Measurements from ENCODE around the gene FIGNL2.

The FIGNL2 gene

DNA sequence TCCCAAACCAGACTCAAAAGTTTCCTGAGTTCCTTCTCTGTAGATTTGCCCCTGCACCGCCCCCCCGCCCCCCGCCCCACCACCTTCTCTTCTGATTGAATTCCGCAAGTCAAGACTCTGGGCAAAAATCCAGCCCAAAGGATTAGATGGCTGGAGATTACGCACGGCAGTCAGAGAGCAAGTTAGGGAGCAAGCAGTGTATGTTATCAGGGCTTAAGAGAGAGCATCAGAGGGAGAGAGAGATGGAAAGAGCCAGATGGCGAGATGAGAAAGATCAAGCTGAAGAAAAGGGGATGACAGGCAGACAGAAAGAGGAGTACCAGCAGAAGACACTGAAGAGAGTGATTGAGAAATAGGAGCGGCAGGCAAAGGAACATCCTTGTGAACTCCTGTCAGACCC, 25.5 kb upstream of the FIGNL2 start:
- no peak for DNase-seq (ENCODE audit: low read depth in 2 of 2)

DNA sequence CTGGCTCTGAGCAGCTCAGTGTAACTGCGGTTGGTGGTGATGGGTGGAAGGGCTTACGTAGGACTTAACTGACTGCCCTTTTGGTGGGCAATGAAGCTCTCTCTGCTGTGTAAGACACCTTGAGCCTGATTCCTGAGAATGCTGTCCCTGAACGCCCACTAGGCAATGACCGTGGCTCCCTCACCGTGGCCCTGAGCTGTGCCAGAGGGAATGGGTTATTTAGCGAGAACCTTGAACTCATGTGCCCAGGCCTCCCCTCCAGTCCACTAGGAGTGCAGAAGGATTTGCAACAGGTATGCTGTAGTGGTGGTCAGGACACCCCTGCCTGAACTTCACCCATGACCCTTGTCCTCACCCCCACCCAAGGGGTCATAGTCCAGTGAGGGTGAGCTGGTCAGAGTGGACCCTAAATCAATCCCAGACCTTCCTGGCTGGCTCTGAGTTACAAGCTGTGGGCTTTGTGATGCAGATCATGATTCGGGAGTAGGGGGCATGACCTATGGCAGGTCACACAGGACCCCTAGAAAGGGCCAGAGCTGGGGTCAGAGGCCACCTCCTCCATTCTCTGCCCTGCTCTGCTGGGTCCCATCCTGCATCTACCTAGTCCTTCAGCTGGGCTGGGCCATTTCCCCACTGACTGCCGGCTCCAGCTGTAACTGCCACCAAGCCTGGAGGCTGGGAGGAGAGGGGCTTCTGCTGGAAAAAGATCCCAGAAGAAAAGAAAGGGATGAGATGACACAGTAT, 24.9 kb upstream of the FIGNL2 start:
- no peak for DNase-seq (ENCODE audit: low read depth in 2 of 2)

DNA sequence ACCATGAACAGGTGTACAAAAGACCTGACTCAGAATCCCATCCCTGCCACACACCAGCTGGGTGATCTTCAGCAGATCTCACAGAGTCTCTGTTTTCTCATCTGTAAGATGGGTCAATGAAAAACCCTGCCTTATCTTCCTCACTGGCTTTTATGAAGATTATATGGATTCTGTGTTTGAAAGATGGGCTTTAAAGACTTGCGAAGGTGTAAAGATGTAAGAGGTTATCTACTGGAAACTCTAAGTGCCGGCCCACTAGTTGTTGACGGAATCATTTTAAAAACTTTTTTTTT, 24.1 kb upstream of the FIGNL2 start:
- DNase-seq (ENCODE audit: low read depth in 2 of 2): no peak

DNA sequence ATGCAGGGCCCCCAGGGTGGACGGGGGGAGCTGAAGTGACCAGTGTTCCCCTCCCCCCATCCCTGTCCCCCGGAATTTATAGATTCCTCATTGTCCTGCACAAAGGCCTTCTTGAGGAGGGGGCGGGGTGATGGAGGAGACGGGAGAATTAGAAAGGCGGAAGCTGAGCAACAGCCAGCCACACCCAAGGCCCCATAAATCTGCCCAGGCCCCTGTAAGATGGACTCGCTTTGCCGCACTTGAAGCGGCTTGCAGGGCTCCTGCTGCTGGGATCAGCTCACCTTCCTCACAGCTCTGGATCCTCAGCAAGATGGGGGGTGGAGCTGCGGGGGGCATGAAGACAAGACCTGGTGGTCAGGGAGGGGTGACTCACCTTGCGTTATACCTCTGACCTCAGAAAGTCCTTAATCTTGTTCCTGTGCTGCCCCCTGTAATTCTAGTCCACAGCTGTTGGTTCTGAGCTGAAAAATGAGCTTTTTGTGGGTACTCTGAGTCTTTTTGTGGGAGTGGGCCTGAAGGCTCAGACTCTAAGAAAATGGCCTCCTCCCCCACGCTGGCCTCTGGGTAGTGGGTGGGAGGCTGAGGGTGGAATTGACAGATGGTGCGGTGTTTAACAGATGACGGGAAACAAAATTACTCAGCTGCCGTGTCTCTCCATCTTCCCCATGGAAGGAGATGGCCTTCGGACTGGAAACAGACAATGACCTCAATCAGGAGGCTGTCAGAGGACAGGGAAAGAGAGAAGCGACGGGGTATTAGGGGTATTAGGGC, 23.6 kb upstream of the FIGNL2 start:
- no peak for DNase-seq (ENCODE audit: low read depth in 2 of 2)

DNA sequence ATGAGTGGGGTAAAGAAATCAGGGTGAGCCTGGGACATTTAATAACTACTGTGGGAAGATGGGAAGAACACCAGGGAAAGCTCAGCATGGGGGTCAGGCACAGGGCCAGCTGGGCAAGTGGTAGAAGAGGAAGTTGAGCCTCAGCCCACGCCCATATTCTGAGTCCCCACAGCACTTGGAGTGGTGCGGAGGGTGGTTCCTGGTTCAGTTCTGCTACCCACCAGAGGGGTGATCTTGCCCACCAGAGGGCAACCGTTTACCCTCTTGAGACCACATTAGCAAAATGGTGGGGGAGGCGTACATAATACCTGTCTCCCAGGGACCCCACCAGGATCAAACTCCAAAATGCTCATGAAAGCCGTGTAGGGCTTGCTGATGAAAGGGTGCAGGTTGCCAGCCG, 22.6 kb upstream of the FIGNL2 start:
- DNase-seq (ENCODE audit: low read depth in 2 of 2): no peak

DNA sequence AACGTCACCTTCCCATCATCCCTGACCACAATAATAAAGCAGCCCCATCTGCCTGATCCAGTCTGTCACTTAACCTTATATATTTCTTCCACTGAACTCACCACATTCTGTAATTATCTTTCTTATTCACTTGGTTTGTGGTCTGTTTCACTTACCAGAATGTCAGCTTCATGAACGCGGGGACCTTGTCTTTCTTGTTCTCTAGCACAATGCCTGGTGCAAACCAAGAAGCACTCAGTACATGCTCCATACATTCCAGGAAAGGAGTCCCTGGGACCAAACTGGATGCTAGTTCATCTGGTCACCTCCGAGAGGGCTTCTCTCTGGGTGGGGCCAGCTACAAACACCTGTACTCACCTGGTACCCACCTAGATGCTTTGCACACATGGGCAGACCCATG, 22.0 kb upstream of the FIGNL2 start:
- DNase-seq (ENCODE audit: low read depth in 2 of 2): no peak

DNA sequence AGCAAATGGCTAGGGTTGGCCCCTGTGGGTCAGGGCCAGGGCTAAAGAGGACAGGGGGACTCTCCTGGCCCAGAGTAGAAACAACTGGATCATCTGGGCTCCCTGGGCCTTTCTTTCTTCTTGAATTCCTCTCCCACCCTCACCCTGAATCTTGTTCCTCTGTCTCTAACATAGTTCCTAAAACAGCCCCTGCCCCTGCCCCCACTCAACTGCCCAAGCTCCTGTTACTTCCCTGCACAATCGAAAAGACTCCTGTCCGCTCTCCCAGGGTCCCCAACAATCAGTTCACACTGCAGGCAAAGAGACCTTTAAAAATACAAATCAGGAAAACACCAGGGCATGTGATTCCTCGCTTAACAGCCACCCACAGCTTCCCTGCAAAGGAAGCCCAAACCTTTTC, 21.4 kb upstream of the FIGNL2 start:
- no peak for DNase-seq (ENCODE audit: low read depth in 2 of 2)

DNA sequence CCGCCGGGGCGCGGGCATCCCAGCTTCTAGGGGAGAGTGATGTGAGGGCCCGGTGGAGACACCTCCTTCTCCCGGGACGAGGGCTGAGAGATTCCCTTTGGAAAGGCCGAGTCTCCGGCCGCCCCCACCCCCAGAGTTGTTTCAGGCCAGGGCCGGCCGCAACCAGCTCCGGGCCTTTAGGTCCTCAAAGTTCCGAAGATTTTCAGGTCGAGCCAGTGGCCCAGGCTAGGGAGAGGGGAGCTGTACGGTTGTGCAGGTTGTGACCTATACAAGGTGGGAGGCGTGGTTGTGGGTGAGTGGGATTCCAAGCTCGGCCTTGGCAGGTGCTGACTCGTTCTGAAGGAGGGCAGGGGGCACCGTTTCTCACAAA, 21.0 kb upstream of the FIGNL2 start:
- DNase-seq (ENCODE audit: low read depth in 2 of 2): no peak

DNA sequence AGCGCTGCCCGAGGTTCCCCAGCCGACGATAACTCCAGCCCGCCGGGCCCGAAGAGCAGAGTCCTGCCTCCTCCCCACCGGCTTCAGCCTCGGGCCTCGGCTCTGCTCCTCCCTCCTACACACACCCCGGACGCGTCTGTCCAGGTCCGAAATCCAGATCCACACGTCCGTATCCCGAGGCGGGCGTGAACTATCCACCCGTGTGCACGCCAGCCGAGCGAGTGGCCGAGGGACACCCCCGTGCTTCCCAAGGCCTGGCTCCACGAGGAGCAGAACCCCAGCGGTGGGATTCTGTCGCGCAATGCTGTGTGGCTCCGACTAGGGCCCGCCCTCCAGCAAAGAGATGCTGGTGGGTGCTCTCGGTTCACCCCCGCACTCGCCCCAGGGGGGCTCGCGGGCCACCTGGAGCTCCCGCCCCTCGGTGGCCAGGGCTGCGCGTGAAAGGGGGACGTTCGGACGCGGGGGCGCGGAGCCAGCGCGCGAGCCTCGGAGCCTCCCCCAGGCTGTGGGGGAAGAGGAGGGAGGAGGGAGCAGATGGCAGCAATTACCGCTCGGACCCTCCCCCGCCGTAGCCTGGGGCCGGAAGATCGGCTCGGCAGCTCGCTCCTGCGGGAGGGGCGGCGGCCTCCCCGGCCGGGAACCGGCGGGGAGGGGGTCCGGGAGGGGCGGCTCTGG, 20.4 kb upstream of the FIGNL2 start:
- no peak for DNase-seq (ENCODE audit: low read depth in 2 of 2)

DNA sequence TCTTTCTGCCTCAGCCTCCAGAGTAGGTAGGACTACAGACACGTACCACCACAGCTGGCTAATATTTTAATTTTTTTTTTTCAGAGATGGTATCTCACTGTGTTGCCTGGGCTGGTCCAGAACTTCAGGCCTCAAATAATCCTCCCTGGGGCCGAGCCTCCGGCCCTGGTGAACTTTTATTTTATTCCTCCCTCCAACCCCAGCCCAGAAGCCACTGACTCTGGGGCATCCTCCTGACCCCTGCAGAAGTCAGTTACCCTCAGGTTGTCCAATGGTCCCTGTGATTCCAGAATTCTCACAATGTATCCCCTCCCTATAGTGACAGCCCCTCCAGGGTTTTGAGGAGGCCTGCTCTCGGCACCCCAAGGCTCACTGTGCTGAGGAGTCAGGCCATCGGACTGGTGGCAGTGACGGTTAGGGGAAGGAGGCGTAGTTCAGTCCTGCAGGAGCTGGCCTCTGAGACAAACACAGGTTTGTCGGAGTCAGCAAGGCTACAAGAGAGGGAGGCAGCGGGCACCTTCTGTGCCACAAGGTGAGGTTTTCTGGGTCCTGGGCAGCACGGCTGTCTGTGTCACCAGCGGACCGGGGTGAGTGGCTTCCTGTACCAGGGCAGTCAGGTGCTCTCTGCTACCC, 19.4 kb upstream of the FIGNL2 start:
- DNase-seq (ENCODE audit: low read depth in 2 of 2): no peak

DNA sequence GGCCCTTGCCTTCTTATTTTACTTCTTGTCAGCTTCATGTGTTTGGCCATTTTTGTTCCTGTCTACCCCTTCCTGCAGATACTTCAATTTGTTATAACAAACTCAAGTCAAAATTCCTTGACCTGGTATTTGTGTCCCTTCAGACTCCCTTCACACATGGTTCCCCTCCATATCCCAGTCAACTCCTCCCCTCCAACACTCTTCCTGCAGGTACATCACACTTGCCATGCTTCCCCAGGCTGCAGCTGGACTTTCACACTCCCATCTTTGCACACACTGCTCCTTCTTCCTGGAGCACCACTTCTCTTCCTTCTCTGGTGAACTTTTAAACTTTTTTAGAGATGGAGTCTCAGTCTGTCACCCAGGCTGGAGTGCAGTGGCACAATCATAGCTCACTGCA, 18.9 kb upstream of the FIGNL2 start:
- no peak for DNase-seq (ENCODE audit: low read depth in 2 of 2)

DNA sequence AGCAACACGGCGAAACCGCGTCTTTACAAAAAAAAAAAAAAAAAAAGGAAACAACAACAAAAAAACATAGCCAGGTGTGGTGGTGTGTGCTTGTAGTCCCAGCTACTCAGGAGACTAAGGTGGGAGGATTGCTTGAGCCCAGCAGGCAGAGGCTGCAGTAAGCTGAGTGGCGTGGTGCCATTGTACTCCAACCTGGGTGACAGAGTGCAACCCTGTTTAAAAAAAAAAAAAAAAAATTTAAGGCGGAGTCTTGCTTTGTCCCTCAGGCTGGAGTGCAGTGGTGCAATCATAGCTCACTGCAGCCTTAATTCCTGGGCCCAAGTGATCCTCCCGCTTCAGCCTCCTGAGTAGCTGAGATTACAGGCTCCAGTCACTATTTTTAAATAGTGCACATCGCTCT, 18.2 kb upstream of the FIGNL2 start:
- DNase-seq (ENCODE audit: low read depth in 2 of 2): no peak

DNA sequence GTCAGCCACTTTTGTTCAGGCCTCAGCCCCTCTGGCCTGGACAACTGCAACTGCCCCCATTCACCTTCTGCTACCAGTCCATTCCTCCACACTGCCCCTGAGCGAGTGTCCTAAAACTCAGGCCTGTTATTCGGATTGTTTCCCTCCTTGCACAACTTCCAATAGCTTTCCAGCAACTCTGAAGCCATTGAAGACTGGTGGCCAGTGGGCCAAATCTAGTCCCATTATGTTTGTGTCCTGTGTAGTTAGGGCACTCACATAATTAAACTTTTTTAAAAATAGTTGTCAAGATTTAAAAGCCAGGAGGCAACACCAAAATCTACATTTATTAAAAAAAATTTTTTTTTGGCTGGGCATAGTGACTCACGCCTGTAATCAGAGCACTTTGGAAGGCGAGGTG, 17.8 kb upstream of the FIGNL2 start:
- no peak for DNase-seq (ENCODE audit: low read depth in 2 of 2)

DNA sequence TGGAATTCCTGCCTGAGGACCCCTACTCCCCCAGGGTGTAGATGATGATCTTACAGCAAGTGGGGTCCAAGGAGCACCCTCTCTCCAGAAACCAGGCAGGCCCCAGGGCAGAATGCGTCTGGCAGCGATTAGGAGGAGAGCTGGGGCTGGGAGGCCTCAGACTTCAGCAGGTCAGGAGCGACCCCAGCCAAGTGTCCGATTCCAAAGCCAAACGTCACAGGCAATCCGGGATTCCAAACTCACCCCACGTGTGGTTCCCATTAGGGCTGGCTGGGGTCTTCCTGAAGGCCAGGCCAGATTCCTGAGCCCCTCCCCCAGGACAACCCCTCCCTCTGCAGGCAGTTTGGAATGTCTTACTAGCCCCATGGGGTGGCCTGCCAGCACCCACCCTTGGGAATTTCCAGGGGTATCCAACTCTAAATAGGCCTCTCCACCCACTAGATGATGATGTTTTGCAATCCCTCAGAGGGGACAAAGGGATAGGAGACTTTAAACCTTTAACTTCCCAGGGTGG, 17.3 kb upstream of the FIGNL2 start:
- DNase-seq (ENCODE audit: low read depth in 2 of 2): no peak

DNA sequence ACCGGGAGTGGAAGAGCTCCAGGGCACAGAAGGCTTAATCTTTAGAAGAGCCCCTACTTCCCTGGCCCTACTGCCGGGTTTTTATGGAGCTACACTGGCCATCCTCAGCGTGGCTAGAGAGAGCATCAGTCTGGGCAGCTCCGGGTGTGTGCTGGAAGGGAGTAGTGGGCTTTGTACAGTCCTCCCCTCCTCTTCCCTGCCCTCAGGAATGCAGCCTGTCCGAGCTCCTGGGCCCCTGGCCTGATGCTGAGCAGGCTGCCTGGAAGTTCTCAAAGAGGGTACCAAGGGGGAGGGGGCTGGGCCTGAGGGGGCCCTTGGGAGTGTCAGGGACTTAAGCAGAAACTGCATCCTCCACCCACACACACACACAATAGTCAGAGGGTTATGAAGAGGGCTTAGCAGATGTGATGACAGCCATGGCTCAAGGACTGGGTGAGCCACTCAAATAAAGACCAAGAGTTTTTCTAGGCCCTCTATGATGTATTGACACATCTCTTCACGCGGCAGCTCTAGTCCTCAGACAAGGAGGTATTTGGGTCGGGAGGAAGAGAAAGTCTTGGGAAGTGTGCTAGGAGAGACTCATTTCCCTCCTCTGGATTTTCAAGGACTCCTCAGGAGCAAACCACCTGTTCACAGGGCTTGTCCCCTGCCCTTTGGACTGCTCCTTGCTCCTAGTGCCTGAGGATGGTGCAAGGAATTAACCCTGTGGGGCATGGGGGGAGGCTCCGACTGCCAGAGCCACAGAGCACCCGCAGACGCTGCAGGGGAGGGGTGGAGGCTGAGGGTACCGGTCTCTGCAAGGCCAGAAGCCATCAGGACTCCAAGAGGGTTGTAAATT, 16.5 kb upstream of the FIGNL2 start:
- no peak for DNase-seq (ENCODE audit: low read depth in 2 of 2)

DNA sequence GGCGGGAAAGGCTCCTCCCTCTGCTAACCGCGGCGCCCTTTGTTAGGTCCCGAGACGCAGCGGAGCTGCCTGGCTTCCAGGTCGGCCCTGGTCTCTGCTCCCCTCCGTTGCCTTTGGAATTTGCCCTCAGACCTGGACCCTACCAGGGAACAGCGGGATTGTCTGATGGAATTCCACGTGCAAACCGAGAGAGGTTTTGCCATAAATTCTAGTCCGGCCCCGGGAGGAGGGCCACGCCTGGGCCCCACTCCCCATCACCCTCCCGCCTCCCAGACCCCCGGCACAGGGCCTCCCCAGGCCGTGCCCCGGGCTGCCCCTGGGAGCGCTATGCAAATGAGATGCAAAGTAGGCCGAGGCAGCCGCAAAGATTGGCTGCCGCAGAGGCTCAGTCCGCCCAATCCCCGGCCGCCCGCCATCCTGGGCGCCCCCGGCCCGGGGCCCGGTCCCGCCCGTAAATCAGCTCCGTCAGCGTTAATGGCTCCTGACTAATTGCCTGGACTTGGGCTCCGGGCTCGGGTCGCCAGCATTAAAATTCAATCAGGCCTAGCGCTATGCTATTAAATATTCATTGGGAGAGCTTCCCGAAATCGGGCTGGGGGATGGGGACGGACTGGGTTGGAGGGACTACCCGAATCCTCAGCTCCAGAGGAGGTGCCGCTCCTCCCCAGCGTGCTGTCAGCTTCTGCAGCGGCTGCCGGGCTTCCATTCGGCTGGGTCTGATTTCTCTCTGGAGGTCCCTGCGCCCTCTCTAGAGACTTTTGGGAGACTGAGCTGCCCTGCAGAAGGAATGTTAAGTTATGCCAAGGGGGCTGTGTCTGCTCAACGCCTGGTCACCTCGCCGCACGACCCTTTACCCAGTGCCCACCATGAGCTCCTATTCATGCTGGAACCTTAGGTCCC, 15.7 kb upstream of the FIGNL2 start:
- DNase-seq (ENCODE audit: low read depth in 2 of 2): no peak

DNA sequence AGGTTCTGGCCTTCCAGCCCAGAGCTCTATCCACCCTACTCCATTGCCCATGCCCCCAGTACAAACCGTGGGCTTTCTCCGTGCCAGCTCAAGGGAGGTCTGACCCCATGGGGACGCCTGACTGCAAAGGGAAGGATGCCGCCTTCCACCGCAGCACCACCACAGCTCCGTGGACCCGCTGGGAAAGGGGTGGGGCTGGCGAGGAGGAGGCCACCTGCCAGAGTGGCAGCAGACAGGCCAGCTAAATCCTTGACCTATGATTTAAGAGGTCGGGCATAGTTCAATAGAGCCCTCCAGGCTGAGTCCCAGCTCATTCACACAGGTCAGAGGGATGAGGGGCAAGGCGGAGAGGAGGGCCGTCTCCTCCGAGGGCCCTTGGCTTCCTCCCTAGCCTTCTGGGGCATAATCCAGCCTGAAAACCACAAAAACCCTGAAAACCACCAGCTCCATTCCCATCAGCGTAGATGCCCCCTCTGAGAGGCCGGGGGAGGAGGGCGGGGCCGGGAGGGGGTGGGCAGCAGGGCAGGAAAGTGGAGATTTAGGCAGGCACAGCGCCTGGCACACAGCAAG, 14.9 kb upstream of the FIGNL2 start:
- DNase-seq (ENCODE audit: low read depth in 2 of 2): no peak

DNA sequence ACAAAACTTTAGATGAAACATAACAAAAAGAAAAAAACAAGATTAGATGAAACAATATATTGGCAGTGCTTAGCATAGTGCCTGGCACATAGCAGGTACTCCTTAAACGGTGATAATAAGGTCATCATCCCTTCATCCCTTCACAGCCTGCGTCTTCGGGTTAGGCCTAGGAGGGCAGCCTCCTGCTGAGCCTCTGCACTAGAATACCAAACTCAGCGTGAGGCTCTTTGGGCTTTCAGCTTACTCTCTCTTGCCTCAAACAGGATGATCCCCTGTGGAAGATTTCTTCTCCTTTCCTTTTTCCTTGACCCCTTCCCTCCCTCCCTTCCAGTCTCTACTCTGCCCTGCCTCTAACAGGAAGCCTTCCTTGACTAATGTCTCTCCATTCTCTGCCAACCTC, 14.4 kb upstream of the FIGNL2 start:
- DNase-seq (ENCODE audit: low read depth in 2 of 2): no peak

DNA sequence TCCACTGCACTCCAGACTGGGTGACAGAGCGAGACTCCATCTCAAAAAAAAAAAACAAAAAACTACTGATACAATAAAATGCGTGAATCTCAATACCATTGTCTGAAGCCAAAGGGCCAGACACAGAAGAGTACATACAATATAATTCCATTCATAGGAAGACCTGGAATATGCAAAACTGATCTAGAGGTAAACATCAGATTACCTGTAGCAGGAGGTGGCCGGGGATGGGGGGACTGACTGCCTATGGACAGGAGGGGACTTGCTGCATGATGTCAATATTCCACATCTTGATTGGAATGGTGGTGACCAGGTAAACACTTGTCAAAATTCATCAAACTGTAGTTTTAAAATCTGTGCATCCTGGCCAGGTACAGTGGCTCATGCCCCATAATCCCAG, 12.5 kb upstream of the FIGNL2 start:
- no peak for DNase-seq (ENCODE audit: low read depth in 2 of 2)

All from stimulated activated CD8-positive, alpha-beta memory T cell treated with anti-CD3 and anti-CD28 coated beads, Interleukin-15, amount 100 ng/mL, for 4 hours (primary cell).